Ascending aorta (tissue), 2 donors: Measurements from ENCODE around the gene RSAD1. TPM values are rescaled to one million over a fixed set of nuclear protein-coding genes. Genes with fewer than 3 reads are reported as not detected.

Experiments
- DNase-seq, 2 donors: peaks; one replicate each; pipeline ENCODE4 v3.0.0-alpha.2; 2019; ENCODE audit warnings: low spot score in 2 of 2
- H3K27ac ChIP-seq, 2 donors: fragments of 200-600 bp; sonication (generic); one replicate each; pipeline ENCODE4 v1.5.1; 2016 to 2017; ENCODE audit warnings: mild to moderate bottlenecking in 1 of 2
- H3K27me3 ChIP-seq: fragments of 200-600 bp; sonication (generic); one replicate; pipeline ENCODE4 v1.5.1; 2017
- H3K36me3 ChIP-seq, 2 donors: fragments of 200-600 bp; sonication (generic); one replicate each; pipeline ENCODE4 v1.5.1; 2016
- H3K4me1 ChIP-seq, 2 donors: fragments of 200-600 bp; sonication (generic); one replicate each; pipeline ENCODE4 v1.5.1; 2016 to 2017; ENCODE audit warnings: mild to moderate bottlenecking in 1 of 2
- H3K4me3 ChIP-seq, 2 donors: fragments of 200-600 bp; sonication (generic); one replicate each; pipeline ENCODE4 v1.5.1; 2016 to 2017; ENCODE audit warnings: mild to moderate bottlenecking in 1 of 2
- H3K9me3 ChIP-seq, 2 donors: fragments of 200-600 bp; sonication (generic); one replicate each; pipeline ENCODE4 v1.5.1; 2016
- CTCF ChIP-seq, 3 experiments: fragments of 200-600 bp in 2 of 3; fragments of 450-650 bp in 1 of 3; sonication (generic) in 2 of 3; IDR thresholded peaks; one replicate each; pipeline ENCODE4 v1.5.1; 2016 to 2019; ENCODE audit warnings: antibody characterized with exemption in 3 of 3, mild to moderate bottlenecking in 1 of 3, moderate library complexity in 1 of 3
- intact Hi-C: fragments of 100-400 bp; cut with DNase I; formaldehyde crosslinking; loops from one replicate; pipeline ENCODE4 v1.15.1; 2023
- total RNA-seq: library from RNA; depleted of rRNA; stranded (reverse); fragments of >200 nt; gene quantifications from one replicate; pipeline ENCODE4 v1.1.0, GENCODE V29; 2016

The RSAD1 gene
- total RNA-seq, 1 donor from 2014 or later, result 36.7 TPM

DNA sequence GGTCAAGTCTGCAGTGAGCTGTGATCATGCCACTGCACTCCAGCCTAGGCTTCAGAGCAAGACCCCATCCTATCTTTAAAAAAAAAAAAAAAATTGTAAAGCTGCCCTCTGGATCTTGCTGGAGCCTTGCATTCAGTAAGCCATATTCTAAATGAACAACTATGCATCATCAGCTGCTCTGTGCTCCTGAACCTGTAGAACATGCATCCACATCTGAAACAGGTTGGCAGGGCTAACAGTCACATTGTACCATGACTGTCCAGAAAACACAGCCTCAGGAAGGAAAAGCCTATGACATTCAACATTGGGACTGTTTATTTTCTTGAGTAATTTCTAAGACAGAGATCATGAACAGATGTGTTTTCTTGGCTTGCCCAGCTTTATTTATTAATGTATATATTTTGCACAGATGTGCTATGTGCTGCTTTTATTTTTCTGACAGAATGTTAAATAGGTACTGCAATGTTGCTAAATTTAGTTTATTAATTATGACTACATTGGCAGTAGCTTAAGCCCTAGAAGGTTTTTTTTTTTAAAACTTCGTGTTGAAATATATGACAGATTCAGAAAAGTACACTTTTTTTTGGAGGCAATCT, 32.8 kb upstream of the RSAD1 start:
- Histone ChIP-seq H3K9me3 (no peaks in the 10 kb centered on the region), H3K27ac (no peak overlapping the region), H3K4me3 (no peak overlapping the region), H3K27me3 (no peaks in the 10 kb centered on the region), H3K4me1 (no peaks in the 10 kb centered on the region), H3K36me3 (no peaks in the 10 kb centered on the region)
- DNase-seq, result no peak
- intact Hi-C loops, result no loop called here
- TF ChIP-seq CTCF (IDR thresholded peaks at IDR 0.05), result no peak

- intact Hi-C loops, result no loop called here
- no peak for DNase-seq
- Histone ChIP-seq H3K27me3 (no peaks in the 10 kb centered on the region), H3K4me1 (no peaks in the 10 kb centered on the region), H3K36me3 (no peaks in the 10 kb centered on the region), H3K9me3 (no peaks in the 10 kb centered on the region), H3K4me3 (no peak overlapping the region), H3K27ac (no peak overlapping the region)
- no peak for TF ChIP-seq CTCF (IDR thresholded peaks at IDR 0.05)
Measured at GRCh38 chr17:50447870-50448595, 30.6 kb upstream of the RSAD1 start.

DNA sequence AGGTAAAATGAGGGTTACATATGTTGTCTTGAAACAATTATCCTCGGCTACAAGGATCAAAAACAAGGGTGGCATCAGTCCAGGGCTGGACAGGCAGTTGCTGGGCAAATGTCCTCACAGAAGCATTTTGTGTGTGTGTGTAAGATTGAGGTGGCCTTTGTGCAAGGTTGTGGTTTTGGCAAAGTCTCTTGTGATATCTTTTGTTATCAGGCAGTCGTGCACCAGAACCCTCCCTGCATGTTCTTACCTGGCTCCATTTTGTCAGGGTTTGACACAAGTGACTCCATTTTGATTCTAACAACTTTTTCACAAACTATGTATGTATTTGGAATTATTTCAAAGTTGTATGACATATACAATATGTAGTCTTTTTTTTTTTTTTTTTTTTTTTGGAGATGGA, 30.0 kb upstream of the RSAD1 start:
- no peak overlapping the region for H3K4me3 ChIP-seq
- no peak for TF ChIP-seq CTCF (IDR thresholded peaks at IDR 0.05)
- DNase-seq, result no peak
- H3K27me3 ChIP-seq, result no peaks in the 10 kb centered on the region
- H3K4me1 ChIP-seq, result no peaks in the 10 kb centered on the region
- H3K27ac ChIP-seq, result no peak overlapping the region
- intact Hi-C loops, result no loop called here
- no peaks in the 10 kb centered on the region for H3K36me3 ChIP-seq
- no peaks in the 10 kb centered on the region for H3K9me3 ChIP-seq

GRCh38 chr17:50451943-50452629, 26.6 kb upstream of the RSAD1 start:
- no peak overlapping the region for H3K4me3 ChIP-seq
- no peak for DNase-seq
- no peaks in the 10 kb centered on the region for H3K4me1 ChIP-seq
- intact Hi-C loops, result no loop called here
- no peak overlapping the region for H3K27ac ChIP-seq
- no peaks in the 10 kb centered on the region for H3K27me3 ChIP-seq
- peaks cover 0 to 4% of the 10 kb centered on the region in 2 donors for H3K36me3 ChIP-seq
- no peak for TF ChIP-seq CTCF (IDR thresholded peaks at IDR 0.05)
- H3K9me3 ChIP-seq, result no peaks in the 10 kb centered on the region

- no peaks in the 10 kb centered on the region for H3K27me3 ChIP-seq
- no peaks in the 10 kb centered on the region for H3K9me3 ChIP-seq
- H3K27ac ChIP-seq, result no peak overlapping the region
- H3K4me1 ChIP-seq, result no peaks in the 10 kb centered on the region
- no peak overlapping the region for H3K4me3 ChIP-seq
- H3K36me3 ChIP-seq, result peaks cover 0 to 4% of the 10 kb centered on the region in 2 donors
- intact Hi-C loops, result no loop called here
- DNase-seq, result no peak
- TF ChIP-seq CTCF (IDR thresholded peaks at IDR 0.05), result no peak
Measured at GRCh38 chr17:50452630-50453300, 25.9 kb upstream of the RSAD1 start.
